Measurements from ENCODE around the gene RANBP3.
"Not testable (repeated sequence)": the region's sequence is repeated elsewhere in the genome, so short reads cannot be mapped to it uniquely, and the experiment has no call there.

- not testable (repeated sequence) for TF ChIP-seq CTCF, POLR2A (IDR thresholded peaks at IDR 0.05)
These were observed 16.3 kb downstream of the RANBP3 start for GRCh38 chr19:5961641-5961968.

Data from thyroid gland (tissue), 4 donors.